ENCODE data around the gene SPACDR. TPM values are rescaled to one million over a fixed set of nuclear protein-coding genes. Genes with fewer than 3 reads are reported as not detected.

SPACDR gene
- total RNA-seq, 2 experiments from 2014 or later: 2.7 to 3.6 TPM

Other genes with a start within 250 kb of the SPACDR start
- 10 to 100 TPM; 61.6 to 64.8 TPM for gene PVRIG, start 244.3 kb downstream of the SPACDR start, total RNA-seq
- not detected for gene SPDYE3, start 156.6 kb downstream of the SPACDR start, total RNA-seq
- 10 to 100 TPM; 75.7 to 77.2 TPM for gene PILRB, start 106.1 kb downstream of the SPACDR start, total RNA-seq
- 10 to 100 TPM in 1 of 2 experiments, 1 to 10 TPM in 1; 8.1 to 11.5 TPM for gene PILRA, start 90.8 kb downstream of the SPACDR start, total RNA-seq
- gene ZCWPW1, start 35.6 kb downstream of the SPACDR start, total RNA-seq: 1 to 10 TPM; 2.6 to 2.8 TPM
- gene MEPCE, start 34.4 kb downstream of the SPACDR start, total RNA-seq: 10 to 100 TPM; 40.4 to 45.4 TPM
- 10 to 100 TPM; 84.0 to 90.1 TPM for gene PPP1R35, start 27.8 kb downstream of the SPACDR start, total RNA-seq
- 100 to 1,000 TPM; 129 to 132 TPM for gene TSC22D4, start 15.0 kb upstream of the SPACDR start, total RNA-seq
- under 1 TPM in 1 of 2 experiments, not detected in 1; 0.23 TPM for gene NYAP1, start 19.7 kb upstream of the SPACDR start, total RNA-seq
- 10 to 100 TPM; 43.0 to 46.0 TPM for gene AGFG2, start 74.9 kb upstream of the SPACDR start, total RNA-seq
- 10 to 100 TPM; 29.8 to 30.0 TPM for gene SAP25, start 109.6 kb upstream of the SPACDR start, total RNA-seq
- 100 to 1,000 TPM; 191 to 193 TPM for gene LRCH4, start 121.9 kb upstream of the SPACDR start, total RNA-seq
- under 1 TPM; 0.37 to 0.45 TPM for gene FBXO24, start 122.1 kb upstream of the SPACDR start, total RNA-seq
- 10 to 100 TPM; 17.0 to 17.6 TPM for gene PCOLCE, start 138.1 kb upstream of the SPACDR start, total RNA-seq
- gene MOSPD3, start 148.3 kb upstream of the SPACDR start, total RNA-seq: 10 to 100 TPM; 42.1 to 43.5 TPM
- gene TFR2, start 177.3 kb upstream of the SPACDR start, total RNA-seq: 10 to 100 TPM; 13.1 to 14.5 TPM
- gene ACTL6B, start 192.2 kb upstream of the SPACDR start, total RNA-seq: not detected
- gene GNB2, start 209.5 kb upstream of the SPACDR start, total RNA-seq: 100 to 1,000 TPM; 274 to 286 TPM
- gene GIGYF1, start 230.0 kb upstream of the SPACDR start, total RNA-seq: 10 to 100 TPM; 42.1 to 43.0 TPM
- gene POP7, start 241.9 kb upstream of the SPACDR start, total RNA-seq: 10 to 100 TPM; 43.6 to 48.3 TPM

Data from activated CD8-positive, alpha-beta T cell treated with anti-CD3 and anti-CD28 coated beads, Interleukin-2, amount 10 ng/mL, durations not matched to agents 7 days and 5 days (primary cell).